Hepatocyte (in vitro differentiated cells): ENCODE results near the gene CPS1.

Experiments used
- EZH2 ChIP-seq: fragments of 200-600 bp; sonication (generic); IDR thresholded peaks from 2 replicates; pipeline ENCODE4 v1.6.1; 2016; ENCODE audit warnings: antibody characterized with exemption, mild to moderate bottlenecking, borderline replicate concordance
- EZH2phosphoT487 ChIP-seq: fragments of 200-600 bp; sonication (generic); IDR thresholded peaks from one replicate; pipeline ENCODE4 v1.6.1; 2018; ENCODE audit warnings: antibody characterized with exemption, mild to moderate bottlenecking, low read depth, moderate library complexity; ENCODE audit not compliant: unreplicated experiment, severe bottlenecking
- TF ChIP-seq, protein P1 (sequence below): fragments of 200-600 bp; sonication (generic); IDR thresholded peaks from 2 replicates; pipeline ENCODE4 v1.5.1; 2016; ENCODE audit warnings: antibody characterized with exemption, mild to moderate bottlenecking; ENCODE audit not compliant: poor library complexity

DNA sequence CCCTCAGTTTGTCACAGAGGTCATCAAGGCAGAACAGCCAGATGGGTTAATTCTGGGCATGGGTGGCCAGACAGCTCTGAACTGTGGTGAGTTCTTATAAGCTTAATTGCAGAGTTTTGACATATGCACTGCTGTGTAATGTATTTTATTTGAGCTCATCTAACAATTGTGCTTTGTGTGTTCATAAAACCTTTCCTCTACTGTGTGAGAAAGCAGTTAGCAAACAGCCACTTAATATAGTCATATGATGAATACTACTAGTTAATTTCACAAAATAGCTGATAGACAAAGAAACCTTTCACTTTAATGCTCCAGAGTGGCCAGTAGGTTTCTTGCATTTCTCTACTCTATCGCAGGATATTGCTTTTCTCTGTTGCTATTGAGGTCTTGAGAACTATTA, 43.1 kb downstream of the CPS1 start:
- TF ChIP-seq, protein P1, sequence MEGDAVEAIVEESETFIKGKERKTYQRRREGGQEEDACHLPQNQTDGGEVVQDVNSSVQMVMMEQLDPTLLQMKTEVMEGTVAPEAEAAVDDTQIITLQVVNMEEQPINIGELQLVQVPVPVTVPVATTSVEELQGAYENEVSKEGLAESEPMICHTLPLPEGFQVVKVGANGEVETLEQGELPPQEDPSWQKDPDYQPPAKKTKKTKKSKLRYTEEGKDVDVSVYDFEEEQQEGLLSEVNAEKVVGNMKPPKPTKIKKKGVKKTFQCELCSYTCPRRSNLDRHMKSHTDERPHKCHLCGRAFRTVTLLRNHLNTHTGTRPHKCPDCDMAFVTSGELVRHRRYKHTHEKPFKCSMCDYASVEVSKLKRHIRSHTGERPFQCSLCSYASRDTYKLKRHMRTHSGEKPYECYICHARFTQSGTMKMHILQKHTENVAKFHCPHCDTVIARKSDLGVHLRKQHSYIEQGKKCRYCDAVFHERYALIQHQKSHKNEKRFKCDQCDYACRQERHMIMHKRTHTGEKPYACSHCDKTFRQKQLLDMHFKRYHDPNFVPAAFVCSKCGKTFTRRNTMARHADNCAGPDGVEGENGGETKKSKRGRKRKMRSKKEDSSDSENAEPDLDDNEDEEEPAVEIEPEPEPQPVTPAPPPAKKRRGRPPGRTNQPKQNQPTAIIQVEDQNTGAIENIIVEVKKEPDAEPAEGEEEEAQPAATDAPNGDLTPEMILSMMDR: no peak
- TF ChIP-seq EZH2phosphoT487 (no peak), EZH2 (no peak)
